Endothelial cell of umbilical vein (primary cell): ENCODE data around the gene PPP2R2D. TPM values are rescaled to one million over a fixed set of nuclear protein-coding genes. Genes with fewer than 3 reads are reported as not detected.

ENCODE experiments used
- BruUV-seq: library from RNA; stranded (reverse); fragments of 400-500 nt; replicated peaks from 2 replicates; lab custom pipeline; 2021; lab: Mats Ljungman, UMichigan
- CTCF ChIA-PET: fragments of 300-600, 350-600 bp; sonication (Branson Sonifier 250); formaldehyde crosslinking; loops from one replicate; lab custom pipeline; 2021; ENCODE audit warnings: antibody characterized with exemption, inconsistent platforms; lab: Charles Lee
- POLR2A ChIA-PET: fragments of 300-600, 350-600 bp; sonication (Branson Sonifier 250); formaldehyde crosslinking; loops from one replicate; lab custom pipeline; 2021; ENCODE audit warnings: antibody characterized with exemption, inconsistent platforms; lab: Charles Lee
- DNase-seq: peaks from one replicate; pipeline ENCODE4 v3.0.0-alpha.2; 2011; ENCODE audit warnings: low read depth, low spot score
- FAIRE-seq: peaks from 2 replicates; lab custom pipeline; 2011; peaks lifted over from hg19 to GRCh38; lab: Jason Lieb, UNC
- H2AFZ ChIP-seq: 2 replicates; pipeline ENCODE4 v1.6.0; 2012; ENCODE audit warnings: low read depth, low read length, control low read depth, inconsistent platforms
- H3K27ac ChIP-seq: 2 replicates; pipeline ENCODE4 v1.5.1; 2011; ENCODE audit warnings: low read depth, mild to moderate bottlenecking, control low read depth, low read length, moderate library complexity; ENCODE audit not compliant: insufficient read depth
- H3K27me3 ChIP-seq, 2 experiments: 2 replicates each; pipeline versions ENCODE4 v1.6.0 to v1.6.1; 2011; ENCODE audit warnings: low read length in 2 of 2, mixed read lengths in 1 of 2; ENCODE audit not compliant: control insufficient read depth in 2 of 2, insufficient read depth in 2 of 2
- H3K36me3 ChIP-seq, 2 experiments: 2 replicates in 1 of 2; 3 replicates in 1 of 2; pipeline ENCODE4 v1.5.1; 2011; ENCODE audit warnings: low read length in 2 of 2, mild to moderate bottlenecking in 1 of 2, moderate library complexity in 1 of 2; ENCODE audit not compliant: control insufficient read depth in 2 of 2, insufficient read depth in 2 of 2; ENCODE audit errors: extremely low read depth in 1 of 2
- H3K4me1 ChIP-seq: 3 replicates; pipeline ENCODE4 v1.5.1; 2011; ENCODE audit warnings: mild to moderate bottlenecking, low read length; ENCODE audit not compliant: control insufficient read depth, insufficient read depth; ENCODE audit errors: extremely low read depth
- H3K4me2 ChIP-seq: 2 replicates; pipeline ENCODE4 v1.6.1; 2011; ENCODE audit warnings: low read length, control low read depth, mixed read lengths; ENCODE audit not compliant: insufficient read depth
- H3K4me3 ChIP-seq, 3 experiments: fragments of 200-600 bp in 1 of 3; sonication (generic), shearing (Covaris generic) in 1 of 3; replicated peaks in 1 of 3; 2 replicates each; pipeline ENCODE4 v1.5.1; 2011 to 2016; ENCODE audit warnings: control low read depth in 3 of 3, low read length in 3 of 3, mild to moderate bottlenecking in 2 of 3, inconsistent platforms in 1 of 3, low read depth in 1 of 3, moderate library complexity in 1 of 3; ENCODE audit not compliant: insufficient read depth in 1 of 3
- H3K79me2 ChIP-seq: 2 replicates; pipeline ENCODE4 v1.6.0; 2012; ENCODE audit warnings: low read length, inconsistent platforms; ENCODE audit not compliant: control insufficient read depth, insufficient read depth
- H3K9ac ChIP-seq: replicated peaks from 2 replicates; pipeline ENCODE3; 2011; ENCODE audit warnings: low read length, control low read depth; ENCODE audit not compliant: insufficient read depth; ENCODE audit errors: extremely low read depth
- H3K9me1 ChIP-seq: replicated peaks from 3 replicates; pipeline ENCODE4 v1.6.0; 2011; ENCODE audit warnings: mild to moderate bottlenecking, low read length; ENCODE audit not compliant: control insufficient read depth, insufficient read depth; ENCODE audit errors: extremely low read depth
- H3K9me3 ChIP-seq: replicated peaks from 2 replicates; pipeline ENCODE4 v1.5.1; 2012; ENCODE audit warnings: low read length, inconsistent platforms; ENCODE audit not compliant: control insufficient read depth, insufficient read depth
- H4K20me1 ChIP-seq: replicated peaks from 2 replicates; pipeline ENCODE3; 2011; ENCODE audit warnings: mild to moderate bottlenecking, low read length; ENCODE audit not compliant: control insufficient read depth, insufficient read depth; ENCODE audit errors: extremely low read depth
- CTCF ChIP-seq, 2 donors: IDR thresholded peaks; 1 replicate in 1 of 2; 2 replicates in 1 of 2; pipeline ENCODE4 v1.5.1; 2011; ENCODE audit warnings: low read length in 2 of 2, mild to moderate bottlenecking in 2 of 2, moderate library complexity in 2 of 2, control low read depth in 1 of 2, inconsistent platforms in 1 of 2, low read depth in 1 of 2; ENCODE audit not compliant: insufficient read depth in 1 of 2; ENCODE audit errors: extremely low read depth in 1 of 2
- EZH2 ChIP-seq: IDR thresholded peaks from 2 replicates; pipeline ENCODE4 v1.6.1; 2012; ENCODE audit warnings: borderline replicate concordance, low read depth, mild to moderate bottlenecking, moderate library complexity, low read length, inconsistent platforms; ENCODE audit not compliant: severe bottlenecking
- MAX ChIP-seq: IDR thresholded peaks from 2 replicates; pipeline ENCODE4 v1.6.1; 2011; ENCODE audit not compliant: insufficient read depth, insufficient read length
- MYC ChIP-seq: IDR thresholded peaks from one replicate; pipeline ENCODE4 v1.6.1; 2011; ENCODE audit warnings: mild to moderate bottlenecking, low read depth, low read length
- POLR2A ChIP-seq: IDR thresholded peaks from 2 replicates; pipeline ENCODE4 v1.6.1; 2012; ENCODE audit warnings: low read depth, mild to moderate bottlenecking, control low read depth, low read length
- dilution Hi-C: fragments of 300-500 bp; cut with MboI; formaldehyde crosslinking; loops from one replicate; pipeline ENCODE4 v1.15.0; 2019; ENCODE audit warnings: low sequenced_read_pairs; ENCODE audit not compliant: extremely low pct_ligation_motif_present
- intact Hi-C: fragments of 100-400 bp; cut with micrococcal nuclease; formaldehyde crosslinking; loops from one replicate; pipeline ENCODE4 v1.10.0; 2022
- polyA plus RNA-seq, 4 experiments: library from polyadenylated mRNA; depleted of rRNA in 3 of 4; stranded (reverse) in 3 of 4; unstranded in 1 of 4; fragments of >200 nt; gene quantifications; 2 replicates each; pipeline versions ENCODE4 v1.2.1 to v1.2.3, GENCODE V29; 2011 to 2012; ENCODE audit warnings: missing spikeins in 1 of 4
- total RNA-seq: library from RNA; stranded (reverse); gene quantifications from 2 replicates; pipeline ENCODE4 v1.2.3, GENCODE V29; 2021

Gene PPP2R2D
- total and polyA plus RNA-seq, 2 donors (not counting 3 experiments of a cell fraction or from before 2014, with no cell fraction given), result 29.9 to 36.3 TPM

GRCh38 chr10:131857156-131858117 is 43.4 kb upstream of the PPP2R2D start:
- no peaks in the 10 kb centered on the region for H3K27me3 ChIP-seq
- ChIA-PET POLR2A (no interaction called here), CTCF (no interaction called here)
- H3K36me3 ChIP-seq, result no peaks in the 10 kb centered on the region
- no peaks in the 10 kb centered on the region for H4K20me1 ChIP-seq
- dilution Hi-C loops (no loop called here), intact Hi-C loops (no loop called here)
- no peaks in the 10 kb centered on the region for H3K4me1 ChIP-seq
- H3K4me2 ChIP-seq, result no peak overlapping the region
- FAIRE-seq (no peak), DNase-seq (no peak)
- no peaks in the 10 kb centered on the region for H3K9me1 ChIP-seq
- H3K79me2 ChIP-seq, result no peaks in the 10 kb centered on the region
- no TSS peak for BruUV-seq
- H3K27ac ChIP-seq, result no peak overlapping the region
- no peak overlapping the region for H2AFZ ChIP-seq
- no peaks in the 10 kb centered on the region for H3K9me3 ChIP-seq
- TF ChIP-seq EZH2, result no peak
- TF ChIP-seq CTCF (IDR thresholded peaks at IDR 0.05; ENCODE audit: extremely low read depth in 1 of 2, insufficient read depth in 1 of 2, low read depth in 1 of 2, low read length in 2 of 2), result no peak
- TF ChIP-seq MAX, result no peak
- no peak for TF ChIP-seq MYC
- TF ChIP-seq POLR2A, result no peak
- no peak overlapping the region for H3K9ac ChIP-seq
- H3K4me3 ChIP-seq, result no peak overlapping the region
